ENCODE results near the gene RNF141.

Gene RNF141

DNA sequence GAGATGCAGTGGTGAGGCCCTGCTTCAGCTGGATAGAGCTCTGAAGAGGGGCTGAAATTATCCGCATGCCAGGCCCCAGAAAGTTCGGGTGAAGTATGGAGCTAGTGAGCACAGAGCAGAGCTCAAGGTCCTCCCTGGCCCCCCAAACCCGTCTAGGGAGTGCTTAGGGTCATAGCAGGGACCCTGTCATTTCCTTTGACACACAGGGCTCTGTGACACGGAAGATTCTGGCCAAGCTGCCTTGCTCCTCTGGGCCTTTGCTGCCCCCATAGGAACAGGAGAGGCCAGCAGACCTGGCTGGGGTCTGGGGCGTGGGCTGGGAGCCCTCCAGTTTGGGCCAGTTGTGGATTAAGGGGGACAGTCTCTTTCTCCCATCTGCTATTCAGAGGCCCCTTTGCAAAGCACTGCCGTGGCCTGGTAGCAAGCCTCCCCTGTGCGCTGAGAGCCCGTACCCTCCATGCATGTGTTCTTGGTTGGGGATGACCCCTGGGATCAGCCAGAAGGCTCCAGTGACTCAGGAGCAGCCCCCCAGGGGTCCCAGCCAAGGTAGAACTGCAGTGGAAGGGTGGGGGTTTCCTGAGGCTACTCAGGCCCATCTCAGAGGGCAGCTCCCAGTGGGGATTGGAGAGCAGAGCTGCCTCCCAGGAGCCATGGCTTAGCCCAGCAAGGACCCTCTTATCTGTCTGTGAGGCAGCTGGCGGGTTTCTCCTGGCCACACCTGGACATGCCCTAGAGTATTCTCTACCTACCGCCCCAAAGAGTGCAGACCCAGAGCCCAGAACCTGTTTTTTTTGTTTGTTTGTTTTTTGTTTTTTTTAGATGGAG, 42.3 kb downstream of the RNF141 start:
- CTCF ChIA-PET: no interaction called here
- H3K27ac ChIP-seq (ENCODE audit: extremely low read depth, low read depth, low read length): no peak overlapping the region
- peaks cover 0 to 9% of the 10 kb centered on the region in 2 experiments; a peak in 1 of 3 replicates for H3K36me3 ChIP-seq (ENCODE audit: control insufficient read depth in 2 of 2, insufficient read depth in 1 of 2, low read length in 2 of 2)
- TF ChIP-seq, protein P1, sequence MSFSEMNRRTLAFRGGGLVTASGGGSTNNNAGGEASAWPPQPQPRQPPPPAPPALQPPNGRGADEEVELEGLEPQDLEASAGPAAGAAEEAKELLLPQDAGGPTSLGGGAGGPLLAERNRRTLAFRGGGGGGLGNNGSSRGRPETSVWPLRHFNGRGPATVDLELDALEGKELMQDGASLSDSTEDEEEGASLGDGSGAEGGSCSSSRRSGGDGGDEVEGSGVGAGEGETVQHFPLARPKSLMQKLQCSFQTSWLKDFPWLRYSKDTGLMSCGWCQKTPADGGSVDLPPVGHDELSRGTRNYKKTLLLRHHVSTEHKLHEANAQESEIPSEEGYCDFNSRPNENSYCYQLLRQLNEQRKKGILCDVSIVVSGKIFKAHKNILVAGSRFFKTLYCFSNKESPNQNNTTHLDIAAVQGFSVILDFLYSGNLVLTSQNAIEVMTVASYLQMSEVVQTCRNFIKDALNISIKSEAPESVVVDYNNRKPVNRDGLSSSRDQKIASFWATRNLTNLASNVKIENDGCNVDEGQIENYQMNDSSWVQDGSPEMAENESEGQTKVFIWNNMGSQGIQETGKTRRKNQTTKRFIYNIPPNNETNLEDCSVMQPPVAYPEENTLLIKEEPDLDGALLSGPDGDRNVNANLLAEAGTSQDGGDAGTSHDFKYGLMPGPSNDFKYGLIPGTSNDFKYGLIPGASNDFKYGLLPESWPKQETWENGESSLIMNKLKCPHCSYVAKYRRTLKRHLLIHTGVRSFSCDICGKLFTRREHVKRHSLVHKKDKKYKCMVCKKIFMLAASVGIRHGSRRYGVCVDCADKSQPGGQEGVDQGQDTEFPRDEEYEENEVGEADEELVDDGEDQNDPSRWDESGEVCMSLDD (tag by site-specific recombination; IDR thresholded peaks at IDR 0.05): no peak
- TF ChIP-seq ZIC2 (tag by site-specific recombination; IDR thresholded peaks at IDR 0.05): peak; percentile 61
- no peaks in the 10 kb centered on the region for H3K9me3 ChIP-seq (ENCODE audit: control insufficient read depth, insufficient read depth, low read depth, low read length)
- POLR2A ChIA-PET: no interaction called here
- H3K4me3 ChIP-seq (ENCODE audit: low read depth, low read length): no peak overlapping the region
- no peaks in the 10 kb centered on the region for H3K4me1 ChIP-seq (ENCODE audit: control insufficient read depth, insufficient read depth, low read length)

DNA sequence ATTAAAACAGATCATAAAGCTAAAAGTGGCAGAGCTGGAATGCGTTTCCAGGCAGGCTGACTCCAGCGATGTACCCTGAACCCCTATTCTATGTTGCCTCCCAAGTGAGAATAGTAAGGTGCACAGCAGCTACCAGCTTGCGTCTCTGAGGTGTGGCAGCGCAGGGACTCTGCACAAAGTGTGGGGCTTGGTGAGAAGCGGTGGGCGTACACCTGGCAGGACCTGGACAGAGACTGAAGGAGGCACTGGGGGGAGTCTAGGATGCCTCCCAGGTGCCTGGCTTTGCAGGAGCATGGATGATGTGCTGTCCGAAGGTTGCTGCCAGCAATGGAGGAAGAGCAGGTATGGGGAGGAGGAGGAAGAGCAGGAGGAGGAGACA, 43.0 kb downstream of the RNF141 start:
- POLR2A ChIA-PET: no interaction called here
- CTCF ChIA-PET: no interaction called here
- H3K4me3 ChIP-seq (ENCODE audit: low read depth, low read length): no peak overlapping the region
- peaks cover 0 to 12% of the 10 kb centered on the region in 2 experiments; a peak in 1 of 3 replicates for H3K36me3 ChIP-seq (ENCODE audit: control insufficient read depth in 2 of 2, insufficient read depth in 1 of 2, low read length in 2 of 2)
- no peaks in the 10 kb centered on the region for H3K9me3 ChIP-seq (ENCODE audit: control insufficient read depth, insufficient read depth, low read depth, low read length)
- no peak overlapping the region for H3K27ac ChIP-seq (ENCODE audit: extremely low read depth, low read depth, low read length)
- no peaks in the 10 kb centered on the region for H3K4me1 ChIP-seq (ENCODE audit: control insufficient read depth, insufficient read depth, low read length)
- no peak for TF ChIP-seq ZNF658 (tag by site-specific recombination; IDR thresholded peaks at IDR 0.05)
- no peak for TF ChIP-seq MEIS1 (CRISPR knock-in tag; IDR thresholded peaks at IDR 0.05; ENCODE audit: borderline replicate concordance)
- no peak for TF ChIP-seq ZNF169 (tag by site-specific recombination; IDR thresholded peaks at IDR 0.05)
- no peak for TF ChIP-seq ZNF10 (tag by site-specific recombination; IDR thresholded peaks at IDR 0.05)
- TF ChIP-seq, protein P2, sequence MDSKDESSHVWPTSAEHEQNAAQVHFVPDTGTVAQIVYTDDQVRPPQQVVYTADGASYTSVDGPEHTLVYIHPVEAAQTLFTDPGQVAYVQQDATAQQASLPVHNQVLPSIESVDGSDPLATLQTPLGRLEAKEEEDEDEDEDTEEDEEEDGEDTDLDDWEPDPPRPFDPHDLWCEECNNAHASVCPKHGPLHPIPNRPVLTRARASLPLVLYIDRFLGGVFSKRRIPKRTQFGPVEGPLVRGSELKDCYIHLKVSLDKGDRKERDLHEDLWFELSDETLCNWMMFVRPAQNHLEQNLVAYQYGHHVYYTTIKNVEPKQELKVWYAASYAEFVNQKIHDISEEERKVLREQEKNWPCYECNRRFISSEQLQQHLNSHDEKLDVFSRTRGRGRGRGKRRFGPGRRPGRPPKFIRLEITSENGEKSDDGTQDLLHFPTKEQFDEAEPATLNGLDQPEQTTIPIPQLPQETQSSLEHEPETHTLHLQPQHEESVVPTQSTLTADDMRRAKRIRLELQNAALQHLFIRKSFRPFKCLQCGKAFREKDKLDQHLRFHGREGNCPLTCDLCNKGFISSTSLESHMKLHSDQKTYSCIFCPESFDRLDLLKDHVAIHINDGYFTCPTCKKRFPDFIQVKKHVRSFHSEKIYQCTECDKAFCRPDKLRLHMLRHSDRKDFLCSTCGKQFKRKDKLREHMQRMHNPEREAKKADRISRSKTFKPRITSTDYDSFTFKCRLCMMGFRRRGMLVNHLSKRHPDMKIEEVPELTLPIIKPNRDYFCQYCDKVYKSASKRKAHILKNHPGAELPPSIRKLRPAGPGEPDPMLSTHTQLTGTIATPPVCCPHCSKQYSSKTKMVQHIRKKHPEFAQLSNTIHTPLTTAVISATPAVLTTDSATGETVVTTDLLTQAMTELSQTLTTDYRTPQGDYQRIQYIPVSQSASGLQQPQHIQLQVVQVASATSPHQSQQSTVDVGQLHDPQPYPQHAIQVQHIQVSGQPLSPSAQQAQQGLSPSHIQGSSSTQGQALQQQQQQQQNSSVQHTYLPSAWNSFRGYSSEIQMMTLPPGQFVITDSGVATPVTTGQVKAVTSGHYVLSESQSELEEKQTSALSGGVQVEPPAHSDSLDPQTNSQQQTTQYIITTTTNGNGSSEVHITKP (tag by site-specific recombination; IDR thresholded peaks at IDR 0.05): no peak
- no peak for TF ChIP-seq ZSCAN30 (tag by site-specific recombination; IDR thresholded peaks at IDR 0.05)
- TF ChIP-seq, protein P3, sequence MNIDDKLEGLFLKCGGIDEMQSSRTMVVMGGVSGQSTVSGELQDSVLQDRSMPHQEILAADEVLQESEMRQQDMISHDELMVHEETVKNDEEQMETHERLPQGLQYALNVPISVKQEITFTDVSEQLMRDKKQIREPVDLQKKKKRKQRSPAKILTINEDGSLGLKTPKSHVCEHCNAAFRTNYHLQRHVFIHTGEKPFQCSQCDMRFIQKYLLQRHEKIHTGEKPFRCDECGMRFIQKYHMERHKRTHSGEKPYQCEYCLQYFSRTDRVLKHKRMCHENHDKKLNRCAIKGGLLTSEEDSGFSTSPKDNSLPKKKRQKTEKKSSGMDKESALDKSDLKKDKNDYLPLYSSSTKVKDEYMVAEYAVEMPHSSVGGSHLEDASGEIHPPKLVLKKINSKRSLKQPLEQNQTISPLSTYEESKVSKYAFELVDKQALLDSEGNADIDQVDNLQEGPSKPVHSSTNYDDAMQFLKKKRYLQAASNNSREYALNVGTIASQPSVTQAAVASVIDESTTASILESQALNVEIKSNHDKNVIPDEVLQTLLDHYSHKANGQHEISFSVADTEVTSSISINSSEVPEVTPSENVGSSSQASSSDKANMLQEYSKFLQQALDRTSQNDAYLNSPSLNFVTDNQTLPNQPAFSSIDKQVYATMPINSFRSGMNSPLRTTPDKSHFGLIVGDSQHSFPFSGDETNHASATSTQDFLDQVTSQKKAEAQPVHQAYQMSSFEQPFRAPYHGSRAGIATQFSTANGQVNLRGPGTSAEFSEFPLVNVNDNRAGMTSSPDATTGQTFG (tag by site-specific recombination; IDR thresholded peaks at IDR 0.05; ENCODE audit: borderline replicate concordance): no peak
- TF ChIP-seq ZNF433 (tag by site-specific recombination; IDR thresholded peaks at IDR 0.05; ENCODE audit: low read depth): no peak
- TF ChIP-seq YY2 (tag by site-specific recombination; IDR thresholded peaks at IDR 0.05): no peak
- no peak for TF ChIP-seq ZNF529 (tag by site-specific recombination; IDR thresholded peaks at IDR 0.05; ENCODE audit: insufficient replicate concordance)
- TF ChIP-seq ZNF521 (tag by site-specific recombination; IDR thresholded peaks at IDR 0.05): no peak
- no peak for TF ChIP-seq ZNF324 (tag by site-specific recombination; IDR thresholded peaks at IDR 0.05)
- TF ChIP-seq, protein P4, sequence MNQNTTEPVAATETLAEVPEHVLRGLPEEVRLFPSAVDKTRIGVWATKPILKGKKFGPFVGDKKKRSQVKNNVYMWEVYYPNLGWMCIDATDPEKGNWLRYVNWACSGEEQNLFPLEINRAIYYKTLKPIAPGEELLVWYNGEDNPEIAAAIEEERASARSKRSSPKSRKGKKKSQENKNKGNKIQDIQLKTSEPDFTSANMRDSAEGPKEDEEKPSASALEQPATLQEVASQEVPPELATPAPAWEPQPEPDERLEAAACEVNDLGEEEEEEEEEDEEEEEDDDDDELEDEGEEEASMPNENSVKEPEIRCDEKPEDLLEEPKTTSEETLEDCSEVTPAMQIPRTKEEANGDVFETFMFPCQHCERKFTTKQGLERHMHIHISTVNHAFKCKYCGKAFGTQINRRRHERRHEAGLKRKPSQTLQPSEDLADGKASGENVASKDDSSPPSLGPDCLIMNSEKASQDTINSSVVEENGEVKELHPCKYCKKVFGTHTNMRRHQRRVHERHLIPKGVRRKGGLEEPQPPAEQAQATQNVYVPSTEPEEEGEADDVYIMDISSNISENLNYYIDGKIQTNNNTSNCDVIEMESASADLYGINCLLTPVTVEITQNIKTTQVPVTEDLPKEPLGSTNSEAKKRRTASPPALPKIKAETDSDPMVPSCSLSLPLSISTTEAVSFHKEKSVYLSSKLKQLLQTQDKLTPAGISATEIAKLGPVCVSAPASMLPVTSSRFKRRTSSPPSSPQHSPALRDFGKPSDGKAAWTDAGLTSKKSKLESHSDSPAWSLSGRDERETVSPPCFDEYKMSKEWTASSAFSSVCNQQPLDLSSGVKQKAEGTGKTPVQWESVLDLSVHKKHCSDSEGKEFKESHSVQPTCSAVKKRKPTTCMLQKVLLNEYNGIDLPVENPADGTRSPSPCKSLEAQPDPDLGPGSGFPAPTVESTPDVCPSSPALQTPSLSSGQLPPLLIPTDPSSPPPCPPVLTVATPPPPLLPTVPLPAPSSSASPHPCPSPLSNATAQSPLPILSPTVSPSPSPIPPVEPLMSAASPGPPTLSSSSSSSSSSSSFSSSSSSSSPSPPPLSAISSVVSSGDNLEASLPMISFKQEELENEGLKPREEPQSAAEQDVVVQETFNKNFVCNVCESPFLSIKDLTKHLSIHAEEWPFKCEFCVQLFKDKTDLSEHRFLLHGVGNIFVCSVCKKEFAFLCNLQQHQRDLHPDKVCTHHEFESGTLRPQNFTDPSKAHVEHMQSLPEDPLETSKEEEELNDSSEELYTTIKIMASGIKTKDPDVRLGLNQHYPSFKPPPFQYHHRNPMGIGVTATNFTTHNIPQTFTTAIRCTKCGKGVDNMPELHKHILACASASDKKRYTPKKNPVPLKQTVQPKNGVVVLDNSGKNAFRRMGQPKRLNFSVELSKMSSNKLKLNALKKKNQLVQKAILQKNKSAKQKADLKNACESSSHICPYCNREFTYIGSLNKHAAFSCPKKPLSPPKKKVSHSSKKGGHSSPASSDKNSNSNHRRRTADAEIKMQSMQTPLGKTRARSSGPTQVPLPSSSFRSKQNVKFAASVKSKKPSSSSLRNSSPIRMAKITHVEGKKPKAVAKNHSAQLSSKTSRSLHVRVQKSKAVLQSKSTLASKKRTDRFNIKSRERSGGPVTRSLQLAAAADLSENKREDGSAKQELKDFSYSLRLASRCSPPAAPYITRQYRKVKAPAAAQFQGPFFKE (tag by site-specific recombination; IDR thresholded peaks at IDR 0.05; ENCODE audit: borderline replicate concordance): no peak
- TF ChIP-seq, protein P5, sequence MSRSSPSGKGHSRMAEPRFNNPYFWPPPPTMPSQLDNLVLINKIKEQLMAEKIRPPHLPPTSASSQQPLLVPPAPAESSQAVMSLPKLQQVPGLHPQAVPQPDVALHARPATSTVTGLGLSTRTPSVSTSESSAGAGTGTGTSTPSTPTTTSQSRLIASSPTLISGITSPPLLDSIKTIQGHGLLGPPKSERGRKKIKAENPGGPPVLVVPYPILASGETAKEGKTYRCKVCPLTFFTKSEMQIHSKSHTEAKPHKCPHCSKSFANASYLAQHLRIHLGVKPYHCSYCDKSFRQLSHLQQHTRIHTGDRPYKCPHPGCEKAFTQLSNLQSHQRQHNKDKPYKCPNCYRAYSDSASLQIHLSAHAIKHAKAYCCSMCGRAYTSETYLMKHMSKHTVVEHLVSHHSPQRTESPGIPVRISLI (tag by site-specific recombination; IDR thresholded peaks at IDR 0.05): no peak
